Measurements from ENCODE around the gene ANKRD28.

DNA sequence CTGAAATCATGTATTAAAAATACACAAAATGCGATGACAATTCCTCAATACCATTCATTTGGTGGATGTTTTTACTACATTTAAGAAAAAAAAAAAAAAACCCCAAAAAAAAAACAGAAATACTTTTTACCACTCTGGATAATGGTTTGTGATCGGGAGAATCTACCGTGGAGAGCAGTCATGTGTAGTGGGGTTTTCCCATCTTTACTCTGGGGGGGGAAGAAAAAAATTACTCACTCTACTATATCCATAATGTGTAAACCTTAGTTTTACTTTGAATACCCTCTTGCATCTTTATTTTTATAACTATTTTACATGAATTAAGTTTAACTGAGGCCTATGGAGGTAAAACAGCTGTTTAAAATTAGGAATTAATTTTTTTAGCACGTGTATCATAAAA is 83.3 kb downstream of the ANKRD28 start:
- TF ChIP-seq, protein P1, sequence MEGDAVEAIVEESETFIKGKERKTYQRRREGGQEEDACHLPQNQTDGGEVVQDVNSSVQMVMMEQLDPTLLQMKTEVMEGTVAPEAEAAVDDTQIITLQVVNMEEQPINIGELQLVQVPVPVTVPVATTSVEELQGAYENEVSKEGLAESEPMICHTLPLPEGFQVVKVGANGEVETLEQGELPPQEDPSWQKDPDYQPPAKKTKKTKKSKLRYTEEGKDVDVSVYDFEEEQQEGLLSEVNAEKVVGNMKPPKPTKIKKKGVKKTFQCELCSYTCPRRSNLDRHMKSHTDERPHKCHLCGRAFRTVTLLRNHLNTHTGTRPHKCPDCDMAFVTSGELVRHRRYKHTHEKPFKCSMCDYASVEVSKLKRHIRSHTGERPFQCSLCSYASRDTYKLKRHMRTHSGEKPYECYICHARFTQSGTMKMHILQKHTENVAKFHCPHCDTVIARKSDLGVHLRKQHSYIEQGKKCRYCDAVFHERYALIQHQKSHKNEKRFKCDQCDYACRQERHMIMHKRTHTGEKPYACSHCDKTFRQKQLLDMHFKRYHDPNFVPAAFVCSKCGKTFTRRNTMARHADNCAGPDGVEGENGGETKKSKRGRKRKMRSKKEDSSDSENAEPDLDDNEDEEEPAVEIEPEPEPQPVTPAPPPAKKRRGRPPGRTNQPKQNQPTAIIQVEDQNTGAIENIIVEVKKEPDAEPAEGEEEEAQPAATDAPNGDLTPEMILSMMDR (conservative IDR thresholded peaks at IDR 0.05; ENCODE audit: low read length): no peak
- TF ChIP-seq EZH2phosphoT487 (IDR thresholded peaks at IDR 0.05; ENCODE audit: borderline replicate concordance, low read depth, low read length): no peak
